ENCODE results near the gene FAM13C.

GRCh38 chr10:59323831-59324401 is 38.4 kb downstream of the FAM13C start:
- TF ChIP-seq CTCF (IDR thresholded peaks at IDR 0.05) (no peak), POLR2AphosphoS5 (IDR thresholded peaks at IDR 0.05) (no peak), EP300 (IDR thresholded peaks at IDR 0.05) (no peak)
